Activated CD4-positive, alpha-beta T cell treated with anti-CD3 and anti-CD28 coated beads, Interleukin-2, amount 50 U/mL, for 48 hours (primary cell): ENCODE data around the gene PRRT1.
A peak's percentile ranks its signal among the peaks of the same experiment; 100 is the strongest.

ENCODE experiments used
- DNase-seq, 2 experiments: peaks; one replicate each; pipeline ENCODE4 v3.0.0-alpha.2; 2020

The PRRT1 gene

DNA sequence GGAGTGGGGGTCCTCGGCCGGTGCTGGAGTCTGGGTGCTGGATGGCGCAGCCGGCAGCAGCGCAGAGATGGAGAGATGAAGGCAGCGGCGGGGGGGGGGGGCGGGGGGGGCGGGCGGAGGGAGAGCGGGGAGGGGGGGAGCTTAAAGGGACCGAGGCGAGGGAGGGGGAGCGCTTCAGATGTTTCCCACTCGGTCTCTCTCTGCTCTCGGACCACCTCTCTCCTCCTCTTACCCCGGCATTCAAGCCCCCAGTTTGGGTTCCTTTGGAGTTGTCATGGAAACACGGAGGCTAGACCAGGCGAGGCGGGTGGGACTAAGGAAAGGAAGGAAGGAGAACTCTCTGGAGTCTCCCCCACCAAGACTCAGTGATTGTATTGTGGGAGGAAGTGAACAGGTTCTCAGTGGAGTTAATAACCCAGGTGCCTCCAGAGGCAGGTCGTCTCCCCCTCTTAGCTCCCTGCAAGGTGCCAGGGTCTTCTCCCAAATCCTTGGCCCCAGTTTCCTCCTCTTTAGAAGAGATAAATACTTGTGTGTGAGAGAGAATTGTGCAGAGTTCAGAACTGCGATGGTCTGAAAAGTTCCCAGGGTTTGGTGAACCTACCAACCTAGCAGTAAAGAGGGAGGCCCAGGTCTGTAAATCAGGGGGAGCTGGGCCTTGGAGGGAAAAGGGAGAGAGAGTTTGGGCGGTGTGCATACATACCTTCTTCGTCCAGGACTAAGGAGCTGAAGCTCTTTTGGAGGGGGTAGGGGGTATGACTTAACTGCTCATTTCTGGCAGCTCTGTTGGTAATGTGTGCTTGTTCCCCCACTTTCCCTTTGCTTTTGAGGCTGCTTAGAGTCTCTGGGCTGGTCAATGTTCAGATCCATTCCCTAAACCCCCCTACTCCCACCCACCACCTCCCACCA is at the start of gene PRRT1:
Gene PRRT1 (minus strand): TSS at position 77 of the 906 bp plus-strand sequence. CDS start 112 bp downstream, outside the sequence.
- no peak for DNase-seq

DNA sequence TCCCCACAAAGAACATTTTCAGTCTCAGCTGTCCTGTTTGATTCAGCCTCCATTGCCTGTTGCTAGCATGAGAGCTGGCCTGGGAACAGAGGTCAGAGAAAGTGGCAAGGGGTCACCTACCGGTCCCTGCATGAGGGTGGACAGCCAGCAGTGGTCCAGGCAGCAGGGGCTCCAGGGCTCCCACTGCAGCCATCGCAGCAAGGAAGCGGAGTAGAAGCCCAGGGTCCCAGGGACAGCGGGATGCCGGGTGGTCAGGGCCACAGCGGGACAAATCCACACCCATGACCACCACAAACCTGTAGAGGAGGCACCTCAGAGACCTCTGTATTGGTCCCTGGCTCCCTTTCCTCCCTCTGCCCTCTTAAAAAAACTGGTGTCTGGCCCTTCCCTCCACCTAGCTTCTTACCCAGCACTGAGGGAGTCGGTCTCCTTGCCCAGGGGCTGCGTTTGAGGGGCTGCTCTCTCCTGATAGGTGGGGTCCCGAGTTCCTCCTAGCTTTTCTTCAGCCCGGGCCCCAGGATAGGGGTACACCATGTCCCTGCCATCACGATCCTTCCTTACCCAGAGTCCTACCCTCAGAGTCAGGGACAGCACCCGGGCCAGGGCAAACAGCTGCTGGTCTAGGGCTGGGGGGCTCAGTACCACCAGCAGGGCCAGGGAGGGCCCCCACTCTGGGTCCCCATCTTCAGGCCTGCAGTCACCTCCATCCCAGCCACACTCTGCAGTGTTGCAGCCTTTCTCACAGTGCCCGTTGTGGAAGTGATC is 49.2 kb upstream of the PRRT1 start:
- no peak for DNase-seq

DNA sequence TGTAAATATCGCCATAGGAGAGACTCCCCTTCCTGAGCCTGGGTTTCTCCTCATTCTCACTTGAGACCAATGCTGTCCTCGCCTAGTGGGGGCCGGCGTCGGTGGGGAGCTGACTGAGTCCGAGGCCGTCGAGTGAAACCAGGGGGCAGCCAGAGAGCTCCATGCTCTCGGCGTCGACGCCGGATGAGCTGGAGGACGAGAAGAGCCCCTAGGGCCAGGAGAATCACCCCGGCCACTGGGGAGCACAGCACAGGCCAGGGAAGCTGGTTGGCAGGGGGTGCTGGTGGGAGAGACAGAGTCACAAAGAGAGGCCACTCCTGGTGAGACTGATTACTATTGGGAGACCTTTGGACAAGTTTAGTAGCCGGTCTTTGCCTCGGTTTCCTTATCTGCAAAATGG is 47.1 kb upstream of the PRRT1 start:
- DNase-seq: no peak

DNA sequence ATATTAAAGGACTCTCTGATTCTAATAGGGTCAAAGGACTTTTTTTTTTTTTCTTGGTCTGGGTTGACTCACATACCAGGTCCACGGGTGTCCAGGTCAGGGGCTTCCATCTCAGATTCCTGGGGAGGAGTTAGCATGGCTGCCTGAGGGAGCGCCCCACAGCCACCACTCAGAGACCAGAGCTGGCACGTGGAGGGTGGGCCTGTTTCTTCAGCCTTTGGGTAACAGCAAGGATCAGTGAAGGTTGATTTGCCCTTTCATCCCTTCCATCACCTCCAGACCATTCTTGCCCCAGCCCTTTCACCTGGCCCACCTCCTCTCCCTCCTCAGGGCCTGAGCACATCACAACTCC is 46.6 kb upstream of the PRRT1 start:
- no peak for DNase-seq

DNA sequence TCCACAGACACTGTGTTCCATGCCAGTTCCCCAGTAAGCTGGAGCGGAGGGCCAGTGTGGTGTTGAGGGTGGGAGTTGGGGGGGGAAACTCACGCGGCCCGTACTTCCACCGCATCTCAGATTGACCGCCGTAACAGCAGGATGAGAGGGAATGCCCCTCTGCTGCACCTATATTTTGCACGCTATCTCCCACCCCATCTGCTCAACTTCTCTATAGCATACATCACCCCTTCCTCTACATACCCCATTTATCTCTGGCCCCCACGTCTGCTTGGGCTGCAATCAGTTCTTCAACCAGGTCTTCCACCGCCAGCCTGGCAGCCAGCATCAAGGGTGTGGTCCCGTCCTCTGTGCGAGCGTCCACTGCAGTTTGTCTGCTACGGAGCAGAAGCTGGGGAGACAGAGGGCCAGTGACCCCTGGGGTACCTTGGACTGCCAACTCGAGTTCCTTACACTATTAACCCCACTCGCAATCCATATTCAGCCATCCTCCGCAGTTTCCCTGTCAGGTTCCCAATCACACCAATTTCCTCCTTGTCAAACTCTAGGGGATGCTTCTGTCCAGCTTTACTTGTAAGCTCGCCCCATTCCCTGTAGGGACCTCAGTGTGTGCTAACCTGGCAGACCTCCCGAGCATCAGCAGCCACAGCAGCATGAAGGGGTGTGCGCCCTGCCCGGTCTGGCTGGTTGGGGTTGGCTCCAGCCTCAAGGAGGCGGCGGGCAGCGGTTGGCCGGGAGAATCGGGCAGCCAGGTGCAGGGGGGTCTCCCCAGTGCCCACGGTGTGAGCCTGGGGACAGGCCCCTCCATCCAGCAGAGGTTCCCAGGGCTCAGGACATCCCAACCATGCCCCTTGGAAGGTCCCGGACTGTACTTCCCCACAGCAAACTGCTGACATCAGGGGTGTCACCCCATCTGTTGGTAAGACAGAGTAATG is 45.2 kb upstream of the PRRT1 start:
- DNase-seq: no peak

DNA sequence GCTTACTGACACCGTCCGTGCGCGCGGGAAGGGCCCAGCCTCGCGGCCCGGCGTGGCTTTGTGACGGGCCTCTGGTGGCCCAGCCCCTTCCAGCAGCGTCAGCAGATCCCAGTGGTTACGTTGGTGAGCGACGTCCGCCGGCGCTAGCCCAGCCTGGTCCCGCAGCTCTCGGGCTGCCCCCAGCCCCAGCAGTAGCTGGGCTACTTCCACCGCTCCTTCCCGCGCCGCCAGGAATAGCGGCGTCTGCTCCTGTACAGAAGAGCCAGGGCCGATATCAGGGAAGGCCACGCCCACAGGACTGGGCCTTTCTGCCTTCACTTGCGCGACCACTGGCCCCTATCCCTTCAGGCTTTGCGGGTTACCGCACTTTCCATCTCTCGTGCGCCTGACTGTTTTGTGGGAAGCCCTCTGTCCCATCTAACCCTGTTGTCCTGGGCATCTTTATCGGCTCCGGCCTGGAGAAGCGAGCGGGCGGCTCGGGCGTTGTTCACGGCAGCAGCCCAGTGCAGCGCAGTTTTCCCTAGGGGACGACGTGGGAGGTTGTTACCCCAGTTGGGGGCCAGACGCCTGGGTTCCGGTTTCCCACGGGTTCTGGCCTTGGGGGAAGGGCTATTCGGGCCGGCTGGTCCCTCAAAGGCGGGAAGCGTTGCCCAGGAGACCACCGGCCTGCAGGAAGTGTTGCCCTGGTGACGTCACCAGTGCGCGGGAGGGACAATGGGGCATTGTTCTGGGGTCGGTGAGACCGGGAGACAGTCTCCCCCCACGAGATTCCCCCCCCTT is 44.4 kb upstream of the PRRT1 start:
- peak; percentile 70 to 78 for DNase-seq

DNA sequence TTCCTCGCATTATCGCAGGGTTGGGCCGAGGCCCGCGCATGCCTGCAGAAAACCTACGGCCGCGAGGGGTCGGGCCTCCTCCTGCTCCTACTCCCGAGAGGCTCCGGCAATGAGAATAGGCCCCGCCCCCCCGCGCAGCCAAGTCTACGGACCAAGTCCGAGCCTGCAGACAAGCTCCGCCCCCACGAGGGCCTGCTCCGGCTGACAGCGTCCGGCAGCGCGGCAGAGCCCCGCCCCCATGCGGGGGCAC is 43.8 kb upstream of the PRRT1 start:
- peak; percentile 100 for DNase-seq

DNA sequence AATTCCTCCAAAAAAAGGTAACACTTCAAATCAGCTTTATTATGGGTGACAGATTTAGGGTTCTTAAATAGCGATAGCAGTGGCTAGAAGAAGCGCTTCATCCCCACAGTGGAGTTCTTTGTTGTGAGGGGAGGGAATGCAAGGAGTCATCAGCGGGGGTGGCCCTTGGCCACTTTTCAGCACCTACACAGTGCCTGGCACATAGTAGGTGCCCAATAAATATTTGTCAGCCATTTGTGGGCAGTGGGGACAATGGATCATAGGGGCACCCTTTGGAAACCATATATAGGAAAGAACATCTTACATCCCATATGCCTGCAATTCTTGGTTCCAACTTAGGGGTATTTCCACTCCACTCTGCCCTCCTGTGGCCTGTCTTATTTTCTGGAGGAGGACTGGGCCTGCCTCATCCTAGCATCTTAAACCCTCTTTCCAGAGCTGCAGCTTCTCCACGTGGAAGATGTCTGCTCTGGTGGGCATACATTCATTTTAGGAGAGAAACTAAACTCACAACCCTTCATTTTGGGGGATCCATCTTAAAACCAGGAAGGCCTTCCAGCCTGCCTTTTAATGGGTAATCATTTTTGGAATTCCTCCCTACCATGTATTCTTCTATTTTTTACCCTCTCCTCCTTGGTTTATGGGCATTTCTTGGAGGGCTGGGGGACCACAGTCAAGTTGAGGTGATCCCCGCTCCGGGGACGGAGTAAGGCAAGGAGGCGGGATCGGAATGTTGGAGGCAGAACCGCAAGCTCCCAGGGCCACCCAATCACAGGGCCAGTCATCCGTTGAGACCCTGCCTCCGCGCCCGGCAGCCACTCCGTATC is 43.3 kb upstream of the PRRT1 start:
- peak in 1 of 2 experiments; percentile 47 for DNase-seq

DNA sequence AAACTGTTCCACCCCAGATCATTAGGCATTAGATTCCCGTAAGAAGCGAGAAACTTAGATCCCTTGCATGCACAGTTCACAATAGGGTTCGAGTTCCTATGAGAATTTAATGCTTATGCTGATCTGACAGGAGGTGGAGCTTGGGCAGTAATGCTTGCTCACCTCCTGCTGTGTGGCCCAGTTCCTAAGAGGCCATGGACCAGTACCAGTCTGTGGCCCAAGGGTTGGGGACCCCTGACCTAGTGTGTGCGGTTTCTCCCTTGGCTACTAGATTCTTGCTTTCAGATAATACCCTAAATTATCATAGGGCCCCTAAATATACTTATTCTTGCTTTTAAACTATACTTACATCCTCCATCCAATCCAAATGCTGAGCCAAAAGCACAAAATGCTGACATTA is 42.6 kb upstream of the PRRT1 start:
- no peak for DNase-seq

DNA sequence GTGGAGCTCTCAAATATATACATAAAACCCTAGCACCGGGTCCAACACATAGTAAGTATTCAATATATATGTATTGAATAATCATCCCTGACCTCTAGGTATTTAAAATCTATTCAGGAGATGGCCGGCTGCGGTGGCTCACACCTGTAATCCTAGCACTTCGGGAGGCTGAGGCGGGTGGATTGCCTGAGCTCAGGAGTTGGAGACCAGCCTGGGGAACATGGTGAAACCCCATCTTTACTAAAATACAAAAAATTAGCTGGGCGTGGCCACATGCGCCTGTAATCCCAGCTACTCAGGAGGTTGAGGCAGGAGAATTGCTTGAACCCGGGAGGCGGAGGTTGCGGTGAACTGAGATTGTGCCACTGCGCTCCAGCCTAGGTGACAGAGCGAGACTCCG is 41.4 kb upstream of the PRRT1 start:
- peak in 1 of 2 experiments; percentile 8 for DNase-seq

DNA sequence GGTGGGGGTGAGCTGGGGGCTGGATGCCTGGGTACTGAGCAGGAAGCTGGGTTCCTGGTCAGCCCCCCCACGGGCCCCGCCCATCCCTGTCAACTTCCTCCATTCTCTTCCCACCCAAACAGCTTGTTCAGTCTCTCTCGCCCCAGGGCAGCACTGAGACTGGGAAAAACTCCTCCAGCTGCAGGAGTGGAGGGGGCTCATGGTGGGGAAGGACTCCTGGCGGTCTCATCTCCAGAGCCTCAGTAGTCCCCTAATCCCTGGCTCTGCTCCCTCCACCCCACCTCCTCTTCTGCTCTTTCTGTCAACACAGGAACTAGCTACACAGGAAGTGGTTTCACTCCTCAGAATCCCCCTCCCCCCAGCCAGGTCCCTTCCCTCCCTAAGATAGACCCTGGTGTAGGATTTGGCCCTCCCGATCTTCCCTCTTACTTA is 40.9 kb upstream of the PRRT1 start, which contains the start of gene GPSM3:
Gene GPSM3 (minus strand): TSS at position 36 of the 432 bp plus-strand sequence. CDS start 130 bp downstream, outside the sequence.
- peak; percentile 63 to 68 for DNase-seq

DNA sequence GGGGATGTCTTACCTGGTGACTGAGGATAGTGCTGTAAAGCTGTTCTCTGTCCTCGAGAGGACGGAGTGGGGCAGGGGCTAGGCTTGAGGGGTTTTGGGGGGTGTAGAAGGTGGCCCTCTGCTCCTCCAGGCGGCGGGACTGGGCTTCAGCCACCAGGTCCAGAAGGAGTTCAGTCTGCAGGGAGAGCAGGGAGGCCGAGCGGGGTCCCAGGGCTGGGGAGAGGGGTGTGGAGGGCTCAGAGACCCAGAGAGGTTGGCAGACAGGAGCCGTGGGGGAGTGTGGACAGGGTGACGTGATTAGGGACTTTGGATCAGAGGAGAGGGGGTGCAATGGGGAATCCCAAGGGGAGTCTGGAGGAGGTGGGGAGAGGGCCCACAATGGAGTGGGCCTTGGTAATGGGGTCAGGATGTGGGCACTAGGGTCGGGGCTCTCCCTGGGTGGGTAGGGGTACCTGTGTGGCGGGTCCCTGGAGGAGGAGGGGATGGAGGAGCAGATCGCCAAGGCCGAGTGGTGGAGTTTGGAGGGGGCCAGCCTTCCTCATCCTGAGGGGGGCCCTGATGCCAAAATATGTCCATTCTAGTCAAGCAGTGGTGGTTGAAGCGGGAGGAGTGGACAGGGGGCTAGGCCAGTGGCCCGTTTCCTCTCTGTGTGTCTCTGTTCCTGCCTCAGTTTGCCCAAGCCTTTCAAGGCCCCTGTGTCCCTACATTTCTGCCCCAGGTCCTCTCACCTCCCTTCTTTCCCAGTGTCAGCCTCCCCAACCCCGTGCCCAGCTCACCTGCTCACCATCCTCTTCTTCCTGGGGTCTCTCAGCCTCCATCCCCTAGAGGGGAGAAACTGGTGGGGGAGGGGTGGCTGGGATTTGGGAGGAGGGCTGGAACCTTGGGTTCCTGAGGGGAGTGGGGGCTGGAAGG is 40.2 kb upstream of the PRRT1 start:
- DNase-seq: no peak

DNA sequence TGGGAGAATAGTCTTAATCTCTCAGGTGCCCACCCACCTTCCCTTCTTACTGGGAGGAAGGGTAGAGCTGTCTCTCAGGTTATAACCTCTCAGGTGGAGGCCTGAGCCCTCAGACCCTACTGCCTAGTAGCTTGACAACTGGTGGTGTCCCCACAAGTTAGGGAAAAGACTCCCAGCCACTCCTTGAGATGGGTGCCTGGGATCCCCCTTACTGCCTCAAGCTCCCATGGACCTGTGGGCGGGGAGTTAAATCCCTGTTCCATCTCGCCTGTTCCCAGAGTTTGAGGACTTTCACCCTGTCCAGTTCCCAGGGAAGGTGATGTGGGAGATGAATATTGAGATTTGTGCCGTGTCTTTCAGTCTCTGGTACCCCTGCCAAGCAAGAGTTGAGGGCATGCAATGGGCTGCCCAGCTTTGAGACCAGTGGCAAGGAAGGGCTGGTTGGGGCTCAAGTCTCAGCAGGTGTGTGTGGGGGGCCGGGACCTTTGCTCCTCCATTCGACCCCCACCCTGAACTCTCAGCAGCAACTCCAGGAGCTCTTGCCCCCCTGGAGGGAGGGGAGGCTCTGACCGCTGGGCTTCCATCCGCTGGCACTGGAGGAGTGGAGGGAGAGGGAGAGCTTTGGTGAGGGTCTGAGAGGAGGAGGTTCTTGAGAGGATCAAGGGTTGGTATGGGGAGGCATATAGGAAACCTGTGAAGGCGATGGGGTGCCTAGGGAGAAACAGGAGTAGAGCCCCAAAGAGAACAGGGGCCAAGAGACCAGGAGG is 39.4 kb upstream of the PRRT1 start:
- DNase-seq: no peak

DNA sequence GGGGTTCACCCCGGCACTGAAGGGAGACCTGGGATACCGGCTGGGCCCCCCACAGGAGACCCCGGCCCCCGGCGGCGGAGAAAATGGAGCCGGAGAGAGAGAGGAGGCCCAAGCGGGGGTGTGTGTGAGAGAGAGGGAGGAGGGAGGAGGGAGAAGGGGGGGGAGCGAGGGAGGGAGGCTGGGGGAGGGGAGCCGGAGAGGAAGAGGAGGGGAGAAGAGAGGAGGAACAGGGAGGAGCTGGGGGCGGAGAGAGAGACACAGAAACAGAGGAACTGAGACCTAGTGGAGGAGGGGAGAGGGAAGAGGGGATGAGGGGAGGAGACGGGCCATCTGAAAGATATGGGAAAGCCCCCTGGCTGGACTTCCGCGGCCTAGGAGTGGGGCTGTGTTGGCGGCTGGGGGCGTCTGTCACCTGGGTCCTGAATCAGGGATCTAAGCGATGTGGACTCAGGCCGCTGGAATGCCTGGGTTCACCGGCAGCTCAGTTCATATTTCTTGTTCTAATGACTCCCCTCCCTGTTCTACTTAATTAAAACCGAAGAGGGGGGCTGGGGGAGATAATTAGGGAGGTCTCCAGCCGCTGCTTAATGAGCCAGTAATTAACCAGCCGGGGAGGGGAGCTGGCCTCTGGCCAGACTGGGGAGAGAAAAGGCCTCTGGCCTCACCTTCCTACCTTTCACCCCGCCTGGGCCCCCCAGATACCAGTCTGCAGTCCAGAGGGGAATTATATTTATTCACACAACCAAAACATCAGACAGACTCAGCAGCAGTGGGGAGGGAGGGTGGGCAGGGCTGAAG is 38.5 kb upstream of the PRRT1 start, which contains the start of gene PBX2:
Gene PBX2 (minus strand): TSS at position 149 of the 798 bp plus-strand sequence. CDS start 287 bp downstream, outside the sequence.
- DNase-seq: peak; percentile 90 to 92

DNA sequence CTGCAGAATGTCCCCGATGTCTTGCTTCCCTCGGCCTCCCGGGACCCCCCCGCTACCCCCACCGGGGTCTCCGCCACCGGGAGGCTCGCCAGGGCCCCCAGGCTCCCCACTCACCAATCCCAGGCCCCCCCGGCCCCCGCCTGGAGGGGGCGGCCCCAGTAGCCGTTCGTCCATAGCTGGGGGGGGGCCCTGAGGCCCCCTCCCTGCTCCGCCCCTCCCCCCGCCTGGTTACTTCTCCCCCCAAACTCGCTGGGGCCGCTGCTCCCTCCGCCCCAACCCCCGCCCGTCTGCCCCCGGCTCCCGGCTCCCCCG is 38.0 kb upstream of the PRRT1 start:
- DNase-seq: no peak

DNA sequence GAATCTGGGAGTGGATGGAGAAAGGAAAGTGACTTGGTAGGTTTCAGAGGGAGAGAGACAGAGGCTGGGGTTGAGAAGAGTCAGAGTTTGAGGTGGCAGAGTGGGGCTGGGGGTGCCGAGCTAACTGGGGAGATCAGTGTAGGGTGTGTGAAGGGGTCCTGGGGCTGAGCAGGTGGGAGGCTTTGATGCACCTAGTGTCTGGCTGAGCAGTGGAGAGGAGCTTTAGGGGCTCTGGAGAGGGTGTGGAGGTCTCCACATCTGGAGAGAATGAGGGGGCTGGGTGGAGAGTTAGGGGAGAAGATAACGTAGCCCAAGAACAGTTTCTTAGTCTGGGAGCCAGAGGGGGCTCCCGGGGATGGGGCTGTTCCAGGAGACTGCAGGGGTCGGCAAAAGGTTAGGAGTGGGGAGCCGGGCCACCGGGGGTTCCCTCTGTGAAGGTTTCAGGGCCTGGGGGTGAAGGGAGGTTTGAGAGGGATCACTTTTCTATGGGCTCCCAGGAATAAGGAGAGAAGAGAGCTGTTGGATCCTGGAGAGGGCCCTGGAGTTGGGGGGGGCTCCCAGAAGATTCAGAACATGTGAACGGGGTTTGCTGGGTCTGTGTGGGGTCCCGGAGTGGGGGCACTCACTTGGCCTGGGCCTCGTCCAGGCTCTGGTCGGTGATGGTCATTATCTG is 37.5 kb upstream of the PRRT1 start:
- no peak for DNase-seq

DNA sequence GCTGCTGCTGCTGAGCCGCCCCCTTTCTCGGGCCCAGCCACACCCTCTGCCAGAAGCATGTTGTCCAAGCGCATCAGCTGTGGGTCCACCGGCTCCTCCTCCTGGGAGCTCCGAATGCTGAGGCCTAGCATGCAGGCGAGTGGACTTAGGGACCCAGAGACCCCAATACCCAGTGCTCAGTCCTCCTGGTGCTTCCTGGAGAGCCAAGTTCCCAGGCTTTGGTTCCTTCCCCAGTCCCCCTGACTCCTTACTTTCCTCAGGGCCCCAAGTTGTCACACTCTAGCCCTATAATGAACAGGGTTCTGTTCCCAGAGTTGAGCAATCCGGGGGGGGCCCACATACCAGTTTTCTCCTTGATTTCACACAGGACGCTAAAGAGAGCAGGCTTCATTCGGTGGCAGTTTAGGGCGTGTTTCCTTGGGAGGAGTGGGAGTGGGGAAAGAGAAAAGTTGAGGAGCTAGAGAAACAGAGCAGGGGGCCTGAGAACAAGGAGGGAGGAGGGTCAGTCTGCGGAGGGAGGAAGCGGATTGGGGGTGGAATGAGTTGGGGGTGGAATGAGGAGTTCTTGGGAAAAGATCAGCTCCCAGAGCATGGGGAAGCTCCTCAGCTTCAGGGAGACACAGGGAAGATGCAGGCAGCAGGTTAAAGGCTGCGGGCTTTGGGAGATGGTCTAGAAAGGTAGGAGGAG is 36.8 kb upstream of the PRRT1 start:
- no peak for DNase-seq
